Cardiac muscle cell (in vitro differentiated cells and primary cell): Measurements from ENCODE around the gene ARMC6. TPM values are rescaled to one million over a fixed set of nuclear protein-coding genes. Genes with fewer than 3 reads are reported as not detected.
"Not testable (repeated sequence)": the region's sequence is repeated elsewhere in the genome, so short reads cannot be mapped to it uniquely, and the experiment has no call there.

ENCODE experiments used
- DNase-seq, 2 donors: peaks; one replicate each; pipeline versions ENCODE4 v3.0.0 to v3.0.0-alpha.2; 2010 to 2017; ENCODE audit warnings: low read depth in 1 of 2, low spot score in 1 of 2
- H3K27ac ChIP-seq: fragments of 200-600 bp; sonication (generic); 2 replicates; pipeline ENCODE4 v1.5.1; 2016
- H3K27me3 ChIP-seq: fragments of 200-600 bp; sonication (generic); 2 replicates; pipeline ENCODE4 v1.6.0; 2016; ENCODE audit warnings: control low read depth
- H3K36me3 ChIP-seq: fragments of 200-600 bp; sonication (generic); 2 replicates; pipeline ENCODE4 v1.5.1; 2016; ENCODE audit warnings: control low read depth
- H3K4me1 ChIP-seq: fragments of 200-600 bp; sonication (generic); 2 replicates; pipeline ENCODE4 v1.8.1; 2017; ENCODE audit warnings: low read depth, mild to moderate bottlenecking, mixed run types
- H3K4me3 ChIP-seq: fragments of 200-600 bp; sonication (generic); 2 replicates; pipeline ENCODE4 v1.5.1; 2016; ENCODE audit warnings: mild to moderate bottlenecking
- H3K9me3 ChIP-seq: fragments of 200-600 bp; sonication (generic); 2 replicates; pipeline ENCODE4 v1.5.1; 2017; ENCODE audit warnings: low read depth, mild to moderate bottlenecking, control low read depth
- polyA plus RNA-seq: library from polyadenylated mRNA; unstranded; fragments of >200 nt; fragmentation: Nextera tagmentation; extraction: Ambion mirVana; gene quantifications from 2 replicates; pipeline ENCODE4 v1.2.1, GENCODE V29; 2016
- total RNA-seq: library from RNA; depleted of rRNA; stranded (reverse); fragments of >200 nt; gene quantifications from 2 replicates; pipeline ENCODE4 v1.2.3, GENCODE V29; 2016
- TF ChIP-seq, protein P1 (sequence below): IDR thresholded peaks from 2 replicates; pipeline ENCODE4 v1.5.1; 2012; ENCODE audit warnings: low read depth, mild to moderate bottlenecking, low read length

ARMC6 gene
- total and polyA plus RNA-seq, 2 experiments from 2014 or later, result 31.0 to 34.6 TPM

DNA sequence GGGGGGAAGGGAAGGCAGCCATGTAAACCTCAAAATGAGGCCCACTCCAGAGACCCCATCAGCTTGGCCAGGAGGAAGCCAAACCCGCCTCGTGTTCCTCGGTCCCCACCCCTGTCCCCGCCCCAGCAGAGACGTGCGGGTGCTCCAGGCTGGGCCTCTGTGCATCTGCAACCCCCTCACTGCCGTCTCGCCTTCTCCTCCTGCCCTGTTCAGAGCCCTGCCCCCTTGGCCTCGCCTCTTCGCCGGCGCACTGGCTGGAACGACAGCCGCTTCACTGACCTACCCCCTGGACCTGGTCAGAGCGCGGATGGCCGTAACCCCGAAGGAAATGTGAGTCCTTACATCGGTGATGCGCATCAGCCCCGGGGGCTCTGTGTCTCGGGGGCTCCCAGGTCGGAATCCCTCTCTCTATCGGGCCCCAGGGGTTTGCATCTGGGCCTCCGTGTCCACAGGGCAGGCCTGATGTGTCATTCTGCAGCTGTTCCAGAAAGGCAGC, 72.7 kb downstream of the ARMC6 start:
- Histone ChIP-seq H3K36me3 (no peaks in the 10 kb centered on the region), H3K9me3 (no peaks in the 10 kb centered on the region), H3K4me1 (peaks cover 14% of the 10 kb centered on the region), H3K27me3 (no peaks in the 10 kb centered on the region), H3K4me3 (peak overlapping the region; percentile 23), H3K27ac (peak overlapping the region; percentile 56)
- peak; percentile 21 to 56 for DNase-seq
- TF ChIP-seq, protein P1, sequence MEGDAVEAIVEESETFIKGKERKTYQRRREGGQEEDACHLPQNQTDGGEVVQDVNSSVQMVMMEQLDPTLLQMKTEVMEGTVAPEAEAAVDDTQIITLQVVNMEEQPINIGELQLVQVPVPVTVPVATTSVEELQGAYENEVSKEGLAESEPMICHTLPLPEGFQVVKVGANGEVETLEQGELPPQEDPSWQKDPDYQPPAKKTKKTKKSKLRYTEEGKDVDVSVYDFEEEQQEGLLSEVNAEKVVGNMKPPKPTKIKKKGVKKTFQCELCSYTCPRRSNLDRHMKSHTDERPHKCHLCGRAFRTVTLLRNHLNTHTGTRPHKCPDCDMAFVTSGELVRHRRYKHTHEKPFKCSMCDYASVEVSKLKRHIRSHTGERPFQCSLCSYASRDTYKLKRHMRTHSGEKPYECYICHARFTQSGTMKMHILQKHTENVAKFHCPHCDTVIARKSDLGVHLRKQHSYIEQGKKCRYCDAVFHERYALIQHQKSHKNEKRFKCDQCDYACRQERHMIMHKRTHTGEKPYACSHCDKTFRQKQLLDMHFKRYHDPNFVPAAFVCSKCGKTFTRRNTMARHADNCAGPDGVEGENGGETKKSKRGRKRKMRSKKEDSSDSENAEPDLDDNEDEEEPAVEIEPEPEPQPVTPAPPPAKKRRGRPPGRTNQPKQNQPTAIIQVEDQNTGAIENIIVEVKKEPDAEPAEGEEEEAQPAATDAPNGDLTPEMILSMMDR, result no peak

DNA sequence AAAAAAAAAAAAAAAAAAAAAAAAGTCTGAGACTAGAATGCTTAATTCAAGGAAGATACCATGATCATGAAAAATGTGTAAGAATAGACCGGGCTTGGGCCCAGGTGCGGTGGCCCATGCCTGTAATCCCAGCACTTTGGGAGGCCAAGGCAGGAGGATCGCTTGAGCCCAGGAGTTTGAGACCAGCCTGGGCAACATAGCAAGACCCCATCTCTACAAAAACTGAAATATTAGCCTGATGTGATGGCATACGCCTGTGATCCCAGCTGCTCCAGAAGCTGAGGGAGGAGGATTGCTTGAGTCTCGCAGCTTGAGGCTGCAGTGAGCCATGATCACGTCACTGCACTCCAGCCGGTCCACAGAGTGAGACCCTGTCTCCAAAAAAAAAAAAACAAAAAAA, 73.5 kb downstream of the ARMC6 start:
- H3K4me3 ChIP-seq, H3K9me3 ChIP-seq, H3K27ac ChIP-seq, H3K36me3 ChIP-seq, H3K27me3 ChIP-seq, DNase-seq: not testable (repeated sequence)
- H3K4me1 ChIP-seq, result peaks cover 14% of the 10 kb centered on the region

DNA sequence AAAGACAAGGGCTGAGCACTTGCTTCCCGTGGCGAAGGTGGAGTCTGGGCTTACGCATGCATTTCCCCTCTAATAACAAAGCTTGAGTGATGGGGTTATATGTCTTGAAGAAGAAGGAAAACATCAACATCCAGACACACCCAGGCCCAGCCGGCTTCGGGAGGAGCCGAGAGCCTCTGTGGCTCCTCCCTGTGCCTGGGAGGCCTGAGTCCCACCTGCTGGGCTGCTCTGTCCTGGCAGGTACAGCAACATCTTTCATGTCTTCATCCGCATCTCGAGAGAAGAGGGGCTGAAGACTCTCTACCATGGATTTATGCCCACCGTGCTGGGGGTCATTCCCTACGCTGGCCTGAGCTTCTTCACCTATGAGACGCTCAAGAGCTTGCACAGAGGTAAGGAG, 74.3 kb downstream of the ARMC6 start:
- H3K27me3 ChIP-seq, result no peaks in the 10 kb centered on the region
- TF ChIP-seq, protein P1, result no peak
- DNase-seq, result no peak

More for the DNA sequence above, 74.3 kb downstream of the ARMC6 start:
- Histone ChIP-seq H3K27ac (no peak overlapping the region), H3K9me3 (no peaks in the 10 kb centered on the region), H3K4me3 (no peak overlapping the region), H3K36me3 (no peaks in the 10 kb centered on the region), H3K4me1 (peaks cover 17% of the 10 kb centered on the region)

Other genes starting within 250 kb of the ARMC6 start
- 0.07 and 0.09 TPM in 2 replicates for gene COMP, start 242.3 kb upstream of the ARMC6 start, total RNA-seq
- 0.46 TPM in 1 of 2 replicates, not detected in the other for gene COMP, start 242.3 kb upstream of the ARMC6 start, polyA plus RNA-seq
- gene UPF1, start 201.6 kb upstream of the ARMC6 start, total RNA-seq, result 77.5 and 121 TPM in 2 replicates
- gene UPF1, start 201.6 kb upstream of the ARMC6 start, polyA plus RNA-seq, result 36.4 and 37.7 TPM in 2 replicates
- gene CERS1, start 137.4 kb upstream of the ARMC6 start, total RNA-seq, result 15.2 and 16.1 TPM in 2 replicates
- 29.3 and 30.9 TPM in 2 replicates for gene CERS1, start 137.4 kb upstream of the ARMC6 start, polyA plus RNA-seq
- gene COPE, start 114.2 kb upstream of the ARMC6 start, total RNA-seq, result 306 and 478 TPM in 2 replicates
- gene COPE, start 114.2 kb upstream of the ARMC6 start, polyA plus RNA-seq, result 417 and 523 TPM in 2 replicates
- 57.6 and 65.4 TPM in 2 replicates for gene DDX49, start 113.9 kb upstream of the ARMC6 start, total RNA-seq
- 42.8 and 48.5 TPM in 2 replicates for gene DDX49, start 113.9 kb upstream of the ARMC6 start, polyA plus RNA-seq
- 55.8 and 62.7 TPM in 2 replicates for gene HOMER3, start 92.4 kb upstream of the ARMC6 start, total RNA-seq
- gene HOMER3, start 92.4 kb upstream of the ARMC6 start, polyA plus RNA-seq, result 47.0 and 49.0 TPM in 2 replicates
- 90.1 and 126 TPM in 2 replicates for gene SUGP2, start 86 bp upstream of the ARMC6 start, total RNA-seq
- 120 and 145 TPM in 2 replicates for gene SUGP2, start 86 bp upstream of the ARMC6 start, polyA plus RNA-seq
- 22.4 and 30.4 TPM in 2 replicates for gene SLC25A42, start 30.4 kb downstream of the ARMC6 start, total RNA-seq
- gene SLC25A42, start 30.4 kb downstream of the ARMC6 start, polyA plus RNA-seq, result 28.7 and 31.3 TPM in 2 replicates
- gene TMEM161A, start 104.9 kb downstream of the ARMC6 start, total RNA-seq, result 83.9 and 136 TPM in 2 replicates
- gene TMEM161A, start 104.9 kb downstream of the ARMC6 start, polyA plus RNA-seq, result 121 and 157 TPM in 2 replicates
- 0.18 TPM in 1 of 2 replicates, not detected in the other for gene MEF2B, start 136.7 kb downstream of the ARMC6 start, total RNA-seq
- 1.2 and 1.7 TPM in 2 replicates for gene MEF2B, start 136.7 kb downstream of the ARMC6 start, polyA plus RNA-seq
- gene BORCS8, start 158.5 kb downstream of the ARMC6 start, total RNA-seq, result 24.7 and 28.7 TPM in 2 replicates
- 29.1 and 38.0 TPM in 2 replicates for gene BORCS8, start 158.5 kb downstream of the ARMC6 start, polyA plus RNA-seq
- gene RFXANK, start 158.7 kb downstream of the ARMC6 start, total RNA-seq, result 88.8 and 117 TPM in 2 replicates
- gene RFXANK, start 158.7 kb downstream of the ARMC6 start, polyA plus RNA-seq, result 130 and 156 TPM in 2 replicates
- 5.1 and 6.4 TPM in 2 replicates for gene NR2C2AP, start 169.8 kb downstream of the ARMC6 start, total RNA-seq
- gene NR2C2AP, start 169.8 kb downstream of the ARMC6 start, polyA plus RNA-seq, result 7.8 and 10.0 TPM in 2 replicates
- gene NCAN, start 178.4 kb downstream of the ARMC6 start, total RNA-seq, result 0.36 and 0.42 TPM in 2 replicates
- 0.45 TPM in 1 of 2 replicates, not detected in the other for gene NCAN, start 178.4 kb downstream of the ARMC6 start, polyA plus RNA-seq
- 4.9 and 9.6 TPM in 2 replicates for gene TM6SF2, start 239.7 kb downstream of the ARMC6 start, total RNA-seq
- 12.1 and 13.5 TPM in 2 replicates for gene TM6SF2, start 239.7 kb downstream of the ARMC6 start, polyA plus RNA-seq